Measurements from ENCODE around the gene MED25. TPM values are rescaled to one million over a fixed set of nuclear protein-coding genes. Genes with fewer than 3 reads are reported as not detected.

MED25 gene
- polyA plus RNA-seq, 2 of the 4 experiments (the other 2 are of a cell fraction): 20.4 to 40.1 TPM

GRCh38 chr19:49824662-49825061 lies 6.6 kb downstream of the MED25 start:
- 75% methylated on average over 6 of the region's 6 CpGs for WGBS (ENCODE audit: missing lambda C conversion rate)
- ChIA-PET CTCF (interaction anchor here (1.8 kb wide), 1 partner anchor 107 kb away, joined by 5 read pairs; no protein-coding TSS in a partner anchor), POLR2A (no interaction called here)
- Histone ChIP-seq H3K4me2 (no peak overlapping the region), H3K9me3 (no peaks in the 10 kb centered on the region), H3K27ac (no peak overlapping the region), H3K4me3 (no peak overlapping the region), H3K4me1 (no peaks in the 10 kb centered on the region)
- FAIRE-seq: no peak
- no peak for DNase-seq (ENCODE audit: low read depth in 1 of 2, low spot score in 1 of 2)
- ATAC-seq: no peak
- TF ChIP-seq, protein P1, sequence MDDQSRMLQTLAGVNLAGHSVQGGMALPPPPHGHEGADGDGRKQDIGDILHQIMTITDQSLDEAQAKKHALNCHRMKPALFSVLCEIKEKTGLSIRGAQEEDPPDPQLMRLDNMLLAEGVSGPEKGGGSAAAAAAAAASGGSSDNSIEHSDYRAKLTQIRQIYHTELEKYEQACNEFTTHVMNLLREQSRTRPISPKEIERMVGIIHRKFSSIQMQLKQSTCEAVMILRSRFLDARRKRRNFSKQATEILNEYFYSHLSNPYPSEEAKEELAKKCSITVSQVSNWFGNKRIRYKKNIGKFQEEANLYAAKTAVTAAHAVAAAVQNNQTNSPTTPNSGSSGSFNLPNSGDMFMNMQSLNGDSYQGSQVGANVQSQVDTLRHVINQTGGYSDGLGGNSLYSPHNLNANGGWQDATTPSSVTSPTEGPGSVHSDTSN (IDR thresholded peaks at IDR 0.05): no peak

GRCh38 chr19:49827034-49827433 lies 8.9 kb downstream of the MED25 start:
- POLR2A ChIA-PET: no interaction called here

DNA sequence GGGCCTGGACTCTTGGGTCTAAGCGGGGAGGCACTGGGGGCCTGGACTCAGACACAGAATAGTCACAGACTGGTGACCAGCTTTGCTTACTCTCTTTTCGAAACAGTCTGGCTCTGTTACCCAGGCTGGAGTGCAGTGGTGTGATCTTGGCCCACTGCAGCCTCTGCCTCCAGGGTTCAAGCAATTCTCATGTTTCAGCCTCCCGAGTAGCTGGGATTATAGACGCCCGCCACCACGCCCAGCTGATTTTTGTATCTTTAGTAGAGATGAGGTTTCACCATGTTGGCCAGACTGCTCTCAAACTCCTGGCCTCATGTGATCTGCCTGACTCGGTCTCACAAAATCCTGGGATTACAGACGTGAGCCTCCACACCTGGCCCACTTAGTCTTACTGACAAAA lies 11.1 kb downstream of the MED25 start:
- DNase-seq (ENCODE audit: low read depth in 1 of 2, low spot score in 1 of 2): no peak
- ATAC-seq: no peak
- Histone ChIP-seq H3K27ac (no peak overlapping the region), H3K4me3 (no peak overlapping the region), H3K9me3 (no peaks in the 10 kb centered on the region), H3K4me1 (no peaks in the 10 kb centered on the region), H3K4me2 (no peak overlapping the region)
- FAIRE-seq: no peak
- ChIA-PET CTCF (interaction anchor here (1.0 to 1.7 kb wide), 3 partner anchors 10 to 61 kb away, joined by 3 to 7 read pairs (median 4); no protein-coding TSS in a partner anchor), POLR2A (no interaction called here)
- 82% methylated on average over 8 of the region's 8 CpGs for WGBS (ENCODE audit: missing lambda C conversion rate)
- no peak for TF ChIP-seq RCOR1 (IDR thresholded peaks at IDR 0.05; ENCODE audit: low read depth, low read length)
- no peak for TF ChIP-seq HOXB5 (CRISPR knock-in tag; IDR thresholded peaks at IDR 0.05)
- TF ChIP-seq JUNB (IDR thresholded peaks at IDR 0.05): no peak
- TF ChIP-seq JUN (IDR thresholded peaks at IDR 0.05): no peak
- no peak for TF ChIP-seq KDM1A (IDR thresholded peaks at IDR 0.05; ENCODE audit: low read depth)
- TF ChIP-seq ZC3H11A (IDR thresholded peaks at IDR 0.05): no peak
- TF ChIP-seq FOSB (CRISPR knock-in tag; IDR thresholded peaks at IDR 0.05): no peak
- TF ChIP-seq ESRRA (IDR thresholded peaks at IDR 0.05; ENCODE audit: borderline replicate concordance, low read length): no peak
- no peak for TF ChIP-seq MAFK (IDR thresholded peaks at IDR 0.05; ENCODE audit: partially characterized antibody)
- TF ChIP-seq EHMT2 (IDR thresholded peaks at IDR 0.05; ENCODE audit: low read depth): no peak
- no peak for TF ChIP-seq USF2 (IDR thresholded peaks at IDR 0.05)
- no peak for TF ChIP-seq RARB (CRISPR knock-in tag; IDR thresholded peaks at IDR 0.05)

More at GRCh38 chr19:49827034-49827433, 8.9 kb downstream of the MED25 start:
- TF ChIP-seq MAFK (IDR thresholded peaks at IDR 0.05; ENCODE audit: partially characterized antibody) (no peak), ZNF302 (CRISPR knock-in tag; IDR thresholded peaks at IDR 0.05) (no peak), ZC3H11A (IDR thresholded peaks at IDR 0.05) (no peak), JUNB (IDR thresholded peaks at IDR 0.05) (no peak), RFX5 (IDR thresholded peaks at IDR 0.05) (no peak), RNF2 (IDR thresholded peaks at IDR 0.05; ENCODE audit: borderline replicate concordance, low read depth) (no peak), NFE2L2 (conservative IDR thresholded peaks at IDR 0.05; ENCODE audit: low read length) (no peak), CHD2 (IDR thresholded peaks at IDR 0.05; ENCODE audit: low read length, partially characterized antibody) (no peak), E2F6 (IDR thresholded peaks at IDR 0.05; ENCODE audit: borderline replicate concordance, low read depth) (no peak), HES2 (IDR thresholded peaks at IDR 0.05) (no peak), CBX8 (IDR thresholded peaks at IDR 0.05) (no peak), EHMT2 (IDR thresholded peaks at IDR 0.05; ENCODE audit: low read depth) (no peak), RARB (CRISPR knock-in tag; IDR thresholded peaks at IDR 0.05) (no peak), KDM1A (IDR thresholded peaks at IDR 0.05; ENCODE audit: low read depth) (no peak)
- TF ChIP-seq, protein P1 (IDR thresholded peaks at IDR 0.05): no peak
- H3K4me2 ChIP-seq: no peak overlapping the region
- 92% methylated on average over 14 of the region's 14 CpGs for WGBS (ENCODE audit: missing lambda C conversion rate)
- no peak for ATAC-seq
- no peak for DNase-seq (ENCODE audit: low read depth in 1 of 2, low spot score in 1 of 2)
- no peak overlapping the region for H3K4me3 ChIP-seq
- FAIRE-seq: no peak
- CTCF ChIA-PET: interaction anchor here (1.0 kb wide), 1 partner anchor 23 kb away, joined by 4 read pairs; no protein-coding TSS in a partner anchor
- no peaks in the 10 kb centered on the region for H3K4me1 ChIP-seq
- H3K9me3 ChIP-seq: no peaks in the 10 kb centered on the region
- H3K27ac ChIP-seq: no peak overlapping the region

All from A549 (cell line).